CD4-positive, alpha-beta T cell treated with Interleukin-12 subunit alpha and Interleukin-12 subunit beta, for 1 hour (primary cell): ENCODE measurements around the gene NUP58.
"Not testable (repeated sequence)": the region's sequence is repeated elsewhere in the genome, so short reads cannot be mapped to it uniquely, and the experiment has no call there.

Source experiments
- DNase-seq: peaks from one replicate; pipeline ENCODE4 v3.0.0-alpha.2; 2020

The NUP58 gene

DNA sequence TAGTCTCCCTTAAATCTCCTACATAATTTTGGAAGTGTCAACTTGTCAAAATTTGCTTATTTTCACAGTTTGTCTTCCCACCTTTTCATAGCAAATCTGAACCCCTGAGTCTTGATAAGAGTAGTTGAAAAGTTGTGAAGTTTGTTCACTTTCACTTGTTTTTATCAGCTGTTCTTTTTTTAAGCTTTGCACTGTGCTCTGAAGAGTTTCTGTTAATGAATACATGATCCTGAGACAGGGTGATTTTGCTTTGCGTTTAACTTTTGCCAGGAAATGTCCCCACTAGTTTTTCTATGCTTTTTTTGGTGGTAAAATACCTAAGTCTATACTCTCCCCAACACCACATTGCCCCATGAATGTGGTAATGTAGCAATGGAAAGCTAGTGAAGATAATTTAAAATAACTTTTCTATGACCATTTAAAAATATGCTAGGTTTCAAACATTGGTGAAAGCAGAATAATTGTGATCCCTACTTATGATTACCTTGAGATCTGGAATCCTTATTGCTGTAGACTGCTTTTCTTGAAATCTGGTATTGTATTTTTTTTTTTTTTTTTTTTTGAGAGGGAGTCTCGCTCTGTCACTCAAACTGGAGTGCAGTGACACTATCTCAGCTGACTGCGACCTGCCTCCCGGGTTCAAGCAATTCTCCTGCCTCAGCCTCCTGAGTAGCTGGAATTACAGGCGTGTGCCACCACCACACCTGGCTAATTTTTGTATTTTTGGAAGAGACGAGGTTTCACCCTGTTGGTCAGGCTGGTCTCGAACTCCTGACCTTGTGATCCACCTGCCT lies 5.4 kb downstream of the NUP58 start:
- DNase-seq: no peak

DNA sequence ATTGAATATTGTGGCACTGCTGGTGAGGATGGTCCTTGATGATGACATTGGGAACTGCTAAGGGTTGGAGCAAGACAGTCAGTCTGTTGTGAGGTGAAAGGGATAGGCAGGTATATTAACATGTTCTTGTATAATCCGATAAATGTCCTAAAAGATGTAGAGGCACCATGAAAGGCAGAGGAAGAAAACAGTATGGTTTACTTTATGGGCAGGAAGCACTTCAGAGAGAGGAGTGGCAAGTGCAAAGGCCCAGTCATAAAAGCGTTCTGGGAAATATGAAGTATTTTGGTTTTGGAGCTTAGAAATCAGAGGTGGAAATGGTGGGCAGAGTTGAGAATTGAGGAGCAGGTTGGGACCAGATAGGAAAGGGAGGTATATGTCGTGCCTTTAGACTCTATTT lies 9.5 kb downstream of the NUP58 start:
- DNase-seq: no peak

DNA sequence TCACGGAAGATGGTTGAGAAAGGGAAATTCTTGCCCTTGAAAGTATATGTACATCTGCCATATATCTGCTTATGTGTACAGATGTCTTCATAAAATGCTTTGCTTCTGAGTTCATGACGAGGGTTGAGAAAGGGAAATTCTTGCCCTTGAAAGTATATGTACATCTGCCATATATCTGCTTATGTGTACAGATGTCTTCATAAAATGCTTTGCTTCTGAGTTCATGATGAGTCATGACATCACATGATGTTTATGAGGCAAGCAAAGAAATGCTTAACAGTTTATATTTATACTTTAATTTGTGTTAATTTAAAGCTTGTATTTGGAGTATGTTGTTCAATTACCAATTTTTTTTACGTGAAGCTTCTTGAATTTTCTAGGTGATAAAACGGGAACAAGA lies 17.5 kb downstream of the NUP58 start:
- DNase-seq: not testable (repeated sequence)

DNA sequence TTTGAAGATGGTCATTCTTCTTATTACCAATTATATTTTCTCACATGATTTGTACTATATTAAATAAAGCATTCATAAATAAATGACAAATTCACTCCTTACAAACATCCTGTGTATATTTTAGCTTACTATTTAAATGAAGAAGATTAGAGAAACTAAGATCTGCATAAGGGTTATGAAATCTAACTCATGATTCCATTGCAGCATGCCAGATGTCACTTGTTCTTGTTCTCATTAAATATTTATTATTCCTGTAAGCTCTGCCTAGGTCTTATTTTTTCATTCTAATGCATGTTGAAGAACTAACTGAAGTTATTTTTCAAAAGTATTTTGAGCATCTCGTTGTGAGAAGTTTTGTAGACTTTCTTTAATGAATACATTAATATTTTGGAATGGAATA lies 18.3 kb downstream of the NUP58 start:
- no peak for DNase-seq

DNA sequence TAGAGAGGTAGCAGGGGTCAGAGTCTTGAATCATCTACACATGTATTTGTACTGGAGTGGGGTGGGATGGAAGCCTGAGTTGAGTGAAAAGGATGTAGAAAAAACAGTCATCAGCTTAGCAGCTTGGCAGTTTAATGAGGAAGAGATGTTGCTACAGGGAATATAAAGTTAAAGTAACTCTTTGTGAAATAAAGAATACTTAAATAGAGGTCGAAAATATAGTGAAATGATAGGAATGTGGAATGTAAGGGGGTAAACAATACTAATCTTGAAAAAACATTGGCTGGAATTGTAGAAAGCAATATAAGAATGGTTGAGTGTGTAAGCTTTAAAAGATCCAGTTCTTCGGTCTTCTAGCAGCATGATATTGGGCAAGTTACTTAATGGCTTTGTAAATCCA lies 22.7 kb downstream of the NUP58 start:
- DNase-seq: no peak

DNA sequence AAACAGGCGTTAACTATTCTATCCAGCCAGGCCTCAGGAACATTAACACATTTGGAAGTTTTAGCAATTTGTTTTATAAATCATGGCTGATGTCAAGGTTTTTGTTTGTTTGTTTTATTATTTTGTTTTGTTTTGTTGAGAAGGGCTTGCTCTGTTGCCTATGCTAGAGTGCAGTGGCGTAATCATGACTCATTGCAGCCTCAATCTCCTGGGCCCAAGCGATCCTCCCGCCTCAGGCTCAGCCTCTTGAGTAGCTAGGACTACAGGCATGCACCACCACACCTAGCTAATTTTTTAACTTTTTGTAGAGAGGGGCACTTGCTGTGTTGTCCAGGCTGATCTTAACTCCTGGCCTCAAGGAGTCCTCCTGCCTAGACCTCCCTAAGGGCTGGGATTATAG lies 28.3 kb downstream of the NUP58 start:
- DNase-seq: no peak

DNA sequence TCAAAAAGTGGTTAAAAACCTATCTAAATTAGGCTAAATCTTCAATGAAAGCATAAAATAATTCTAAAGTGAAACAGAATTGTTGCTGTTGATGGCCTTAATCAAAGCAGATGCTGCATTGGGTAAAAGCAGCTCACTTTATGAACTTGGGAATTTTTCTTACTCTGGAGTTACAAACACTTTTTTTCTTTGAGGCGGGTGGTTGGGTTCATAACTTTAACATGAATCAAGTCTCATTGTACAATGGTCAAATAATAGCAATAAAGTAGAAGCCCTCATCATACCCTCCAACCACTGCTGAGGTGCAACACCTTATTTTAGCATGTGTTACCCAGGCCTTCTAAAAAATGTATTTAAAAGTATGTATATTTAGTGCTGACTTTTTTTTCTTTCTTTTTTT lies 29.1 kb downstream of the NUP58 start:
- no peak for DNase-seq

DNA sequence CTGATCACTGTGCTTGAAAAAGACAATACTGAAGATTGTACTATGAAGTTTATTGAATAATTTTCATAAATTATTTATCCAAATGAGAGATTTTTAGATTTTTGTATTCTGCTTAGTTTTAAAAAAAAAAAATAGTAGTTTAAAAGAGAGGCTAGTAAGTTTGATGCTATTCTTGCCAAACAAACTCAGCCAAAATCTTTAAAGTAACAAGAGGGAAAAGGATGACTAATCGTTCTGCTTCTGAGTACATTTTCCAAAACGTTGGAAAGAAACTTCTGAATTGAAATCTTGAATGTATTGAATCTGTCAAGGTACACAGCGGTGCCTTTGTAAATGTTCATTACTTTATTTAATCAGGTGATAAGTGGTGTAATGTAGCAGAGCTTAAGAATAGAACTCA lies 34.4 kb downstream of the NUP58 start:
- no peak for DNase-seq

DNA sequence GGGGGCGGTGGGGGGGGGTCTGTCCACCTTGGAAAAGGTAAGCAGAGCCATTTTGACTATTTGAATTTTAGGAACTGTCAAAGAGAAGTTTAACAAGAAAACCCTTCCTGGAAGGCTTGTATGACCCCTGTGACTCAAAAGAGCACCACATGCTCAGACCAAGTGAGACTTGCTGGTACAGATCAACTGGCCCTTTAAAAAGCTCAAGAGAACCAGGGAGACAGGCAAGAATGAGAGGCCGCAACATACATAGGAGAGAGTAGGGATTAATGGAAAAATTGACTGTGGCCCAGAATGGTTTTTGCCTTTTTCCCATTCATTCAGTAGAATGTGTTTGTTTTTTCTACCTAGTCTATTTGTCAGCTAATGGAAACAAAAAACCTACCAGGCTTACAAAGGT lies 44.2 kb downstream of the NUP58 start:
- DNase-seq: no peak

DNA sequence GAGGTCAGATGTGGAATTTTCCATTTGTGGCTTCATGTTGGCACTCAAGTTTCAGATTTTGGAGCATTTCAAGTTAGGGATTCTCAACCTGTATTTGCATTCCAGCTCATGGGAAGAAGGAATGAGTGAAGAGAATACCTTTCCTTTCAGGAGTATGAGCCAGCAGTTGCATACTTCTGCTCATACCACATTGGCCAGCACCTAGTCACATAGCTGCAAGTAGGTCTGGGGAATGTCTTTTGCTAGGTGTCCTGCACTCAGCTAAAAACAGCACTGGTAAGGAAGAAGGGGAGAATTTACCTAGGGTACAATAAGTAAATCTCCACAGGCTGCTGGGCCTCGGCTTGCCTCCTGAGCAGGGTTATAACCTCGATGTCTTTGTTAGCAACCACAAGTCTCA lies 45.7 kb downstream of the NUP58 start:
- no peak for DNase-seq

DNA sequence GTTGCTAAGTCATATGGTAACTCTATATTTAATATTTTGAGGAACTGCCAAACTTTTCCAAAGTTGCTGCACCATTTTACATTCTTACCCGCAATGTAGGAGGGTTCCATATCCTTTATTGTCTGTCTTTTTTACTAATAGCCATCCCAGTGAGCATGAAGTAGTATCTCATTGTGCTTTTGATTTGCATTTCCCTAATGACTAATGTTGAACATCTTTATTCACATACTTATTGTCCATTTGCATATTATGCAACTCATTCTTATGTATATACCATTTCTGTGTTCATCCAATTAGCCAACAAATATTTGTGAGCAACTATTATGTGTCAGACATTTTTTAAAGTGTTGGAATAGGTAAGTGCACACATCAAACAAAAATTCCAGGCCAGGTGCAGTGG lies 50.0 kb downstream of the NUP58 start:
- DNase-seq: no peak

DNA sequence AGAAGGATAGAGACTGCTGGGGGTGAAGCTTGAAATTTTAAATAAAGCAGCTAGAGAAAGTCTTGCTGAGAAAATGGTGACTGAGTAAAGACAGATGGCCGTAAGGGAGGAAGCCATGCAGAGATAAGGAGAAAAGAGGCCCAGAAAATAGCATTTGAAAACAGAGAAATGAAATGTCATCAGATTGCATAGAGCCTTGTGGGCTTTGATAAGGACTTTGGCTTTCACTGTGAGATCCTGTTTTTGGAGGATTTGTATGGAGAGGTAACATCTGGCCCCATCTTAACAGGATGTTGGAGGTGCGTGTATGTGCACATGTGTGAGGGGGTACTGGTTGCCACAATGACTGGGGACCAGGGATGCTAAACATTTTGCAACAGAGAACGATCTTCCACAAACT lies 50.8 kb downstream of the NUP58 start:
- no peak for DNase-seq

DNA sequence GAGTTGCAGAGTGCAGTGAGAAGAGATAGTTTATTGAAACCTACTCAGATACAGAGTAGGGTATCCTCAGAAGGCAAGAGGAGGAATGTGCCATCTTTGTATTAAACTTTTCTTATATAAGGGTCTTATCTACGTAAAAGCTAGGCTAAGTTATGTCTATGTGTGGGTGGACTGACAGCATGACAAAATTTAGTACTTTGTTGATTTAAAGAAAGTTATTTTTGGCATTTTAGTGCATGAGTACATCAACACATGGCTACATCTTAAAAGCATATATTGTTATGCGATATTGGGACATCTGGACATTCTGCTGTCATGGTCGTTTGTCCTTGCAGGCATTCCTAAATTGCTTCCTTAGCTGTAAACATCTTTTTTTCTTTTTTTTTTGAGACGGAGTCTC lies 51.4 kb downstream of the NUP58 start:
- DNase-seq: no peak

DNA sequence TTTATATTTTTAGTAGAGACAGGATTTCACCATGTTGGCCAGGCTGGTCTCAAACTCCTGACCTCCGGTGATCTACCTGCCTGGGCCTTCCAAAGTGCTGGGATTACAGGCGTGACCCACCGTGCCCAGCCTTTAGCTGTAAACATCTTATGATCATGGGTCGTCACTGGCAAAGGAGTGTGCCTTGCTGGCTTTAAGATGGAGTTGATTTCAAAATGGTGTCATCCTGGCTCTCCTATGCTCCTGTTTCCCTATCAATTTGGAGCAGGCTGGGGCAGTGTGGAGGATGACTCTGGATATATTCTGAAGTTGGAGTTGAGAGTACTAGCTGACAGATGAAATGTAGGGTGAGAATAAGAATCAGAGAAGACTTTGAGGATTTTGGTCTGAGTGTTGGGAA lies 51.9 kb downstream of the NUP58 start:
- no peak for DNase-seq

DNA sequence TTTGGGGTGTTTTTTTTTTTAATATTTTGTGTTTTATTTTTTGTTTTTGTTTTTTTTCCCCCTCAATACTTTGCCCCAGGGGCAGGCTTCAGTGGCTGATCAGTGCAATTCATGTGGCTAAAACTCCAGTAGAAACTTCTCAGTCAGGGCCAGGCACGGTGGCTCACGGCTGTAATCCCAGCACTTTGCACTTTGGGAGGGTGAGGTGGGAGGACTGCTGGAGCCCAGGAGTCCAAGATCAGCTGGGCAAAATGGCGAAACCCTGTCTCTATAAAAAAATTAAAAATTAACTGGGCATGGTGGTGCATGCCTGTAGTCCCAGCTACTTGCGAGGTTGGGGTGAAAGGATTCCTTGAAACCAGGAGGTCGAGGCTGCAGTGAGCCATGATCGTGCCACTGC lies 53.0 kb downstream of the NUP58 start:
- DNase-seq: no peak

DNA sequence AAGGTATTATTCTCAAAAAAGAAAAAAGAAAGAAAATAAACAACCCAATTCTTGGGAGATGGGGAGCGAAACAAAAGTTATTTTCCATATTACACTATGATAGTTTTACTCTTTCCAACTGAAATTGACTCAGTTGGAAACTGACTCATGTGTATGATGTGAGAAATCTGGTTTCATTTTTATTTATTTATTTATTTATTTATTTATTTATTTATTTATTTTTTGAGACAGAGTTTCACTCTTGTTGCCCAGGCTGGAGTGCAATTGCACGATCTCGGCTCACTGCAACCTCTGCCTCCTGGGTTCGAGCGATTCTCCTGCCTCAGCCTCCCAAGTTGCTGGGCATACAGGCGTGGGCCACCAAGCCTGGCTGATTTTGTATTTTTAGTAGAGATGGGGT lies 59.0 kb downstream of the NUP58 start:
- not testable (repeated sequence) for DNase-seq

DNA sequence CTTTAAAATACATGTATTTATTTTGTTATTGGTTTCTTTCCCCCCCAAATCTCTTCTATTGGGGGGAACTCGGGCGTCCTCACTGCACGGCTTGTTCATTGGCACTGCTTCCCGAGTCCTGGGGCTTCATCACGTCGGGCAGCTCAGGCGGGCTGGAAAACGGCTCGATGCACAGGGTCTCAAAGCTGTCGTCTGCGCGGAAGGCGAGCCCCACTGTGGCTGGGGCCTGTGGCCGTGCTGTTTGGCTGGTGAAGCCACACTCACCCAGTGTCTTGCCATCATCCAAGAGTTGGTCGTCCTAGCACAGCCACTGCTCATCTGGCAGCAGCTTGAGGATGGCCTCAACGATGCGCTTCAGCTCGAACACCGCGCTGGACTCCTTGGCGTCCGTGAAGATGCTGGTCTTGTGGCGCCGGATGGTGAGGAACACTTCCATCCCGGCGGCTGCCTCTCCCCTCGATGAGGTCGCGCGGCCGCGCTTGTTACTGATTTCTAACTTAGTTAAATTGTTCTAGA lies 64.4 kb downstream of the NUP58 start:
- no peak for DNase-seq

DNA sequence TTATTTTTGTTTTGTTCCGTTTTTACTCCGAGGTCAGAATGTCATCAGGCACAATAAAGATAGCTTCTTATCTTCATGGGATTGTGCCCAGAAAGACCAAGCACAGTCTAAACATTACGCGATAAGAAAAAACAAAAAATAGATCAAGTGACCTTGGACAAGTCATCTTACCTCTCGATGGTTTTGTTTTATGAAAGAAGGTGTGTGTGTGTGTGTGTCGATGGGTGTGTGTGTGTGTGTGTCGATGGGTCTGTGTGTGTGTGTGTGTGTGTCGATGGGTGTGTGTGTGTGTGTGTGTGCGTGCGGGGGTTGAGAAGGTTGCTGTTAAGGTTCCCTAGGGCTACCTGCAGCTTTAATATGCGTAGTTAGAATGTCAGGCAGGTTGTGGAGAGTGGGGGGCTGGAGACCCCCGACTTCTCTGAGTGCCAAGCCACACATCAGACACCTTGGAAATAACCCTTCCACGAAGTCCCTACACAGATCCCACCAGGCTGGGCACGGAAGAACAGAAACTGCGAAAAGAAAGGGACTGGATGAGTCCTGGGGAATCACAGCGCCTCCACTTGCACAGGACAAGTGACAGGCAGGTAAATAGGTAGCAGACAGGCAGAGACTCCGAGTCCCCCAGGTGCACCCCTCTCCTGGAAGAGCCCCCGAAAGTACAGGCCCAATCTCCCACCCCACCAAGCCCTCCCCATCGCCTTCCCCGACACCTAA lies 69.9 kb downstream of the NUP58 start:
- DNase-seq: no peak

DNA sequence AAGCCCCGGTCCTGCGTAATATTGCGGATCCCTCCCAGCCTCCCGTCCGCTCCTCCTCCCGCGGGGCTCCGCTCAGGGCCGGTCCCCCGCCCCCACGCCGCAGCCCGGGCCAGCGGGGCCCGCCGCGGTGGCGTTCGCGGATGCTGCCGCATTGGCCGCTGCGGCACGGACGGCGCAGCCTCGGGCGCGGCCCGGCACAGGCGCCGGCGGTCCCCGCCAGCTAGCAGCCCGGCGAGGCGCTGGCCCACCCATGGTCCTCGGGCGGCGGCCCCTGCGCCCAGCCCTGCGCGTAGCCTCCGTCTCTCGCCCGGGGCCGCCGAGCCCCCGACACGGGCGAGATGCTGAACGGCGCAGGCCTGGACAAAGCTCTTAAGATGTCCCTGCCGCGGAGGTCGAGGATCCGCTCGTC lies 70.5 kb downstream of the NUP58 start, which contains the start of gene ATP8A2:
ATP8A2 (plus strand) TSS at position 100 of the 409 bp plus-strand sequence; CDS start at position 339, 239 bp downstream.
- DNase-seq: no peak

DNA sequence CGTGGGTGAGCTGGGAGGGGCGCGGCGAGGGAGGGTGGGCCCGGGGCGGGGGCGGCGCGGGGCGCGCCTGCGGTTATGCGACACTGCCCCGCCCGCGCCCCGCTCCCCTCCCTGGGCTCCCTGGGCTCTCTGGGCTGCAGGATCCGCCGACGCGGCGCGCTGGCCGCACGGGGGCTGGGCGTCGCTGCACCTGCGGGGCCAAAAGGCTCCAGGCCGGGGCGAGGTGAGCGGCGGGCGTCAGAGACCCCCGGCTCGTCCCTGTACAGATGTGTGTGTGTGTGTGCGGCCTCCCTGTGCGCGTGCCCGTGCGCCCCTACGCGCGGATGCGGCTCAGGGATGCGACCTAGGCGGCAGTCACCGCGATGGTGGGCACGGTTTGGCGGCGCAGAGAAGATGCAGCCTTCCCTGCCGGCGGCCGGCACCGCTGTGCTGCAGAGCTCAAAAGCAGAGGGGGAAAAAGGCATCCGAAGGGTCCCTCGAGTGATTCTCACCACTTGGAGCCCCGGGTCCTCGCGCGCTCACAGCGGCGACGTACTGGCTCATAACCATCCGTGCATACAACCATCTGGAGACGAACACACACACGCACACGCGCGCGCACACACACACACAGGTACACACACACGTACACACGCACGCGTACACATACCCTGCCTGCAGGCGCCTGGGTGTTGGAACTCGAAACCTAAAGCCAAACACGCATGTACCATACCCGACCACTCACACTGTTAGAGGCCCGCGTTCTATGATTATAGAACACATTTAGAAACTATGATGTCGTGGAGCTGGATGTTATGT lies 71.1 kb downstream of the NUP58 start:
- DNase-seq: no peak

DNA sequence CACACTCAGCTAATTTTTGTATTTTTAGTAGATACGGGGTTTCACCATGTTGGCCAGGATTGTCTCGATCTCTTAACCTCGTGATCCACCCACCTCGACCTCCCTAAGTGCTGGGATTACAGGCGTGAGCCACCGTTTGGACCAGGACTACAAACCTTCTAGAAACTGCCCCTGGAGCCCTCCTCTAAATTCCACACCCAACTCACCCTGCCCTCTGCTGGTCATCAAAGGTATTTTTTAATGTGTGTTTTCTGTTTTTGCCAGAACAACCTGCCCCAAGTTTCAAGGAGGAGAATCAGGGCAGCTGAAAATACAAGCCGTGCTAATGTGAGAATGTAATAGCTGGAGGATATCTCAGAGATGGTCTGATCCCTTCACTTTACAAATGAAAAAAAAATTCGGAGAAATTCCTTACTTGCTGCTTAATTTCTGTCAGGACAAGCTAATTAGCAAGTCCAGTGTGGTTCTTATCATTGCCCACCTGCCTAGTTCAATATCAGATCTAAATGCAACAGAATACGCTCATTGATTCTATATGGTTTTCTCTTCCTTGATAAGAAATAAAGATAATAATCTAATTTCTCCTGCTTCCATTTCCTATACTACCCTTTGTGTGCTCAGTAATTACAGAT lies 74.4 kb downstream of the NUP58 start:
- peak; percentile 45 for DNase-seq

DNA sequence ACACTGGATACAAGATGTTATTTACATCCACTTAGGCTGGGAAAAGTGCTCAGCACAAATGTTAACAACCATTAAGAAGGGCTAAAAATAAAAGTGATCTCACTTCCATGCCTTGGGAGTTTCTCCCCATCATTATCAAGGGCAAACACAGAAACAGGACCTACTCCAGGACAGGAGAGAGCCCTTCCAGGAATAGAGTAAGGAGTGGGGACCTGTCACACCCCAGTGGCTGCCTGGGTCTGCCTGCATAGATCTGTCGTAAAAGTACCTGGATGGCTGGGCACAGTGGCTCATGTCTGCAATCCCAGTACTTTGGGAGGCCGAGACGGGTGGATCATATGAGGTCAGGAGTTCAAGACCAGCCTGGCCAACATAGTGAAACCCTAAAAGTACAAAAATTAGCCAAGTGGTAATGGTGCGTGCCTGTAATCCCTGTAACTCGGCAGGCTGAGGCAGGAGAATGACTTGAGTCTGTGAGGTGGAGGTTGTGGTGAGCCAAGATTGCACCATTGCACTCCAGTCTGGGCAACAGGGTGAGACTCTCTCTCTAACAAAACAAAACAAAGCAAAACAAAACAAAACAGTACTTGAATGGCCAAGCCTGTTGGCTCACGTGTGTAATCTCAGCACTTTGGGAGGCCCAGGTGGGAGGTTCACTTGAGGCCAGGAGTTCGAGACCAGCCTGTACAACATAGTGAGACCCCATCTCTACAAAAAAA lies 76.0 kb downstream of the NUP58 start:
- no peak for DNase-seq
